Vagina (tissue), 2 donors: Measurements from ENCODE around the gene LHX6.

Source experiments
- CTCF ChIP-seq, 3 experiments: fragments of 450-650 bp in 2 of 3; fragments of 200-600 bp in 1 of 3; sonication (generic) in 1 of 3; IDR thresholded peaks; one replicate each; pipeline ENCODE4 v1.5.1; 2017 to 2019; ENCODE audit warnings: antibody characterized with exemption in 3 of 3, mild to moderate bottlenecking in 2 of 3, moderate library complexity in 2 of 3
- POLR2A ChIP-seq, 2 donors: fragments of 450-650 bp; IDR thresholded peaks; one replicate each; pipeline ENCODE4 v1.6.1; 2017; ENCODE audit warnings: antibody characterized with exemption in 2 of 2, mild to moderate bottlenecking in 2 of 2, moderate library complexity in 2 of 2
- POLR2AphosphoS5 ChIP-seq, 2 donors: sonication (generic); formaldehyde crosslinking; IDR thresholded peaks; one replicate each; pipeline ENCODE4 v1.9.0; 2017; ENCODE audit warnings: antibody characterized with exemption in 2 of 2, mild to moderate bottlenecking in 2 of 2, low read depth in 1 of 2; ENCODE audit not compliant: insufficient read depth in 1 of 2

DNA sequence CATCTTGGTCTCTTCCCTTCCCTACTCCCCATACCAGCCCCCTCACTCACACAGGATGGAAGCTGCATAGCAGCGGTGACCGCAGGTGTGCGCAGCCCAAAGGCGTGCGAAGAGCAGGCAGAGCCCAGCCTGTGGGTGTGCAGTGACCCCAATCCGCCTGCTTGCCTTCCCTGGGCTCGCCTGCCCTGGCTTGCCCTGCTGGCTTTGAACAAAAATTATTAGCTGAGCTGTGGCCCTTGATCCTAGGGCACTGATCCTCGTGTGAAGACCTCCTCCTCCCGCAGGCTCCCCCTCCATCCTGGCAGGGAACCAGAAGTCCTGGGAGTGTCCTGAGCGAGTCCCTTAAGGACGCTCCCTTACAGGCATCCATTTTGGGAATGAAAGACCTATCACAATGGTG is 37.2 kb downstream of the LHX6 start:
- no peak for TF ChIP-seq POLR2AphosphoS5 (IDR thresholded peaks at IDR 0.05; ENCODE audit: insufficient read depth in 1 of 2, low read depth in 1 of 2)
- no peak for TF ChIP-seq POLR2A (IDR thresholded peaks at IDR 0.05)
- TF ChIP-seq CTCF (IDR thresholded peaks at IDR 0.05) = no peak
